Mammary epithelial cell (primary cell): ENCODE measurements around the gene FTHL17.

Source experiments
- EZH2 ChIP-seq: IDR thresholded peaks from 2 replicates; pipeline ENCODE4 v1.6.1; 2012; ENCODE audit warnings: low read length, inconsistent platforms, borderline replicate concordance
- TF ChIP-seq, protein P1 (sequence below), 2 donors: IDR thresholded peaks in 1 of 2; conservative IDR thresholded peaks in 1 of 2; 2 replicates each; pipeline ENCODE4 v1.5.1; 2011 to 2012; ENCODE audit warnings: inconsistent platforms in 2 of 2, low read length in 2 of 2, mild to moderate bottlenecking in 2 of 2, control low read depth in 1 of 2, low read depth in 1 of 2; ENCODE audit not compliant: insufficient read depth in 1 of 2; ENCODE audit errors: extremely low read depth in 1 of 2

- TF ChIP-seq, protein P1, sequence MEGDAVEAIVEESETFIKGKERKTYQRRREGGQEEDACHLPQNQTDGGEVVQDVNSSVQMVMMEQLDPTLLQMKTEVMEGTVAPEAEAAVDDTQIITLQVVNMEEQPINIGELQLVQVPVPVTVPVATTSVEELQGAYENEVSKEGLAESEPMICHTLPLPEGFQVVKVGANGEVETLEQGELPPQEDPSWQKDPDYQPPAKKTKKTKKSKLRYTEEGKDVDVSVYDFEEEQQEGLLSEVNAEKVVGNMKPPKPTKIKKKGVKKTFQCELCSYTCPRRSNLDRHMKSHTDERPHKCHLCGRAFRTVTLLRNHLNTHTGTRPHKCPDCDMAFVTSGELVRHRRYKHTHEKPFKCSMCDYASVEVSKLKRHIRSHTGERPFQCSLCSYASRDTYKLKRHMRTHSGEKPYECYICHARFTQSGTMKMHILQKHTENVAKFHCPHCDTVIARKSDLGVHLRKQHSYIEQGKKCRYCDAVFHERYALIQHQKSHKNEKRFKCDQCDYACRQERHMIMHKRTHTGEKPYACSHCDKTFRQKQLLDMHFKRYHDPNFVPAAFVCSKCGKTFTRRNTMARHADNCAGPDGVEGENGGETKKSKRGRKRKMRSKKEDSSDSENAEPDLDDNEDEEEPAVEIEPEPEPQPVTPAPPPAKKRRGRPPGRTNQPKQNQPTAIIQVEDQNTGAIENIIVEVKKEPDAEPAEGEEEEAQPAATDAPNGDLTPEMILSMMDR (conservative IDR thresholded peaks at IDR 0.05 in 1 of 2, IDR thresholded peaks at IDR 0.05 in 1 of 2; ENCODE audit: extremely low read depth in 1 of 2, insufficient read depth in 1 of 2, low read depth in 1 of 2, low read length in 2 of 2), result no peak
- TF ChIP-seq EZH2, result no peak
Observed at GRCh38 chrX:31039327-31039711, 32.5 kb downstream of the FTHL17 start.
